Astrocyte (in vitro differentiated cells and primary cell): ENCODE data around the gene ECT2.

Source experiments
- EZH2 ChIP-seq: IDR thresholded peaks from 2 replicates; pipeline ENCODE4 v1.6.1; 2012; ENCODE audit warnings: mild to moderate bottlenecking, low read length, inconsistent platforms; ENCODE audit not compliant: insufficient read depth
- TF ChIP-seq, protein P1 (sequence below): IDR thresholded peaks from 2 replicates; pipeline ENCODE4 v1.5.1; 2011; ENCODE audit warnings: low read depth, mild to moderate bottlenecking, inconsistent platforms, low read length, moderate library complexity; ENCODE audit not compliant: insufficient read depth

DNA sequence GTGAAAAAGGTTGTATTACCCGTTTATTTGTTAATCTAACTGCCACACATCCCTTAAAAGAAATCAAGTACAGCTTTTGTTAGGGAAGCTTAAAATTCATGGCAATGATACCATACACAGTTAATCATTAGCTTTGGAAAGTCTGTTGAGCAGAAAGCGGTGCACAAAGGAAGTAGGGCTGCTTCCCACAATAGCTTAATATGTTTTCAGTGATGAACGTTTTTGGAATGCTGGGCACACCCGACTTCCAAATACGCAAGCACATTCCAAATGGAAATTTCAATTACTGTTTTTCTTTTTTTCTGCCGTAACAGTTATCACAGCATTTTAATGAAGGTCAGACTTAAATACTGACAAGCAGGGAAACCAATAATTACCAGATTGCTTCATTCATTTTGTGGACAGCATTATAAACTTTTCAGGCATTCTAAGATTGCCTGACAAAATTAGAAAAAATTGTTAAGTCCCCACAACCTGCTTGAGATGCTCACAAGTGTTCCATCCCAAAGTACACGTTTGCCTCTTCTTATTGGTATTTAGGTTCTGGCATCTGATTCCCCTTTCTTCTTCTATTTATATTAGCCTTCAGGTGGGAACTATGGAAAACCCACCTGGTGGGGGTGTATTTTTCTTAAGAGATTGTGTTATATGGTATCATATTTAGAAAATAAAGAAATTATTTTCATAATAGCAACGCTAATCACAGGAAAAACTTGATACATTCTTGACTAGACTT lies 1.1 kb upstream of the ECT2 start:
- TF ChIP-seq, protein P1, sequence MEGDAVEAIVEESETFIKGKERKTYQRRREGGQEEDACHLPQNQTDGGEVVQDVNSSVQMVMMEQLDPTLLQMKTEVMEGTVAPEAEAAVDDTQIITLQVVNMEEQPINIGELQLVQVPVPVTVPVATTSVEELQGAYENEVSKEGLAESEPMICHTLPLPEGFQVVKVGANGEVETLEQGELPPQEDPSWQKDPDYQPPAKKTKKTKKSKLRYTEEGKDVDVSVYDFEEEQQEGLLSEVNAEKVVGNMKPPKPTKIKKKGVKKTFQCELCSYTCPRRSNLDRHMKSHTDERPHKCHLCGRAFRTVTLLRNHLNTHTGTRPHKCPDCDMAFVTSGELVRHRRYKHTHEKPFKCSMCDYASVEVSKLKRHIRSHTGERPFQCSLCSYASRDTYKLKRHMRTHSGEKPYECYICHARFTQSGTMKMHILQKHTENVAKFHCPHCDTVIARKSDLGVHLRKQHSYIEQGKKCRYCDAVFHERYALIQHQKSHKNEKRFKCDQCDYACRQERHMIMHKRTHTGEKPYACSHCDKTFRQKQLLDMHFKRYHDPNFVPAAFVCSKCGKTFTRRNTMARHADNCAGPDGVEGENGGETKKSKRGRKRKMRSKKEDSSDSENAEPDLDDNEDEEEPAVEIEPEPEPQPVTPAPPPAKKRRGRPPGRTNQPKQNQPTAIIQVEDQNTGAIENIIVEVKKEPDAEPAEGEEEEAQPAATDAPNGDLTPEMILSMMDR = no peak
- TF ChIP-seq EZH2 = no peak
